HG03045 (cell line): ENCODE measurements around the gene TBC1D14.

Source experiments
- ATAC-seq: cut with Tn5 transposase; IDR thresholded peaks from one replicate; pipeline ENCODE4 v1.9.1; 2021; ENCODE audit warnings: mild to moderate bottlenecking, moderate library complexity; ENCODE audit not compliant: unreplicated experiment

TBC1D14 gene

DNA sequence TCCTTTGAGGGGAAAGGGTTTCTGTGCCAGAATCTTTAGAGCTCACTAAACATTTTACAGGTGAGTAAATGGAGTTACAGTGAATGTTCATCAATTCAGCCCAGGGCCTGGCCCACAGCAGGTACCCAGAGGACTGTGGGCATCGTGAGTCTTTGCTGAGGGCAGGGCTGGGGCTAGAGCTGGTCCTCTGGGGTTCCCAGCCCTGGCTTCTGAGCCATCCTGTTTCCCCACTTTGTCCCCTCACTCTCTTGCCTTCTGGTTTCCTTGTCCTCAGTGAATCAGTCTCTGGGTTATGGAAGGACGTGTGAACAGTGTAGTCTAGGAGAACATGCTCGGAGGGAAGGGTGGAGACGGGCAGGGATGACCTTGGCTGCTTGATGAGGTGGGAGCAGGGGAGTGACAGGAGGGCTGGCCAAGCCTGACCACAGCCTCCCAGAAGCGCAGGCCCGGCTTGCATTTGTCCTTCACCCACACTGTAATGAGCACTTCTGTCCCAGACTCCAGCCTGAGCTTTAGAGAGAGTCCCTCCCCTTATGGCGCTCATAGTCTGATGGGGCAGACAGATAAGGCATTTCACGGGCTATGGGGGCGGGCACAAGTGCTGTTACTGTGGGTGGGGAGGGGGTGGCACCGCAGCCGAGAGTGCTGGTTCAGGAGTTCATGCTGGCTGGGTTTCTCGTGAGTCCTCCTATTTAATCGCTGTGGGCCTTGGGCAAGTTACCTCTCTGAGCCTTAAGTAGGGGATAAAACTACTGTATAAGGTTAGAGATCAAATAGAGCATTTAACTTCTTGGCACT, 17.3 kb downstream of the TBC1D14 start:
- no peak for ATAC-seq

DNA sequence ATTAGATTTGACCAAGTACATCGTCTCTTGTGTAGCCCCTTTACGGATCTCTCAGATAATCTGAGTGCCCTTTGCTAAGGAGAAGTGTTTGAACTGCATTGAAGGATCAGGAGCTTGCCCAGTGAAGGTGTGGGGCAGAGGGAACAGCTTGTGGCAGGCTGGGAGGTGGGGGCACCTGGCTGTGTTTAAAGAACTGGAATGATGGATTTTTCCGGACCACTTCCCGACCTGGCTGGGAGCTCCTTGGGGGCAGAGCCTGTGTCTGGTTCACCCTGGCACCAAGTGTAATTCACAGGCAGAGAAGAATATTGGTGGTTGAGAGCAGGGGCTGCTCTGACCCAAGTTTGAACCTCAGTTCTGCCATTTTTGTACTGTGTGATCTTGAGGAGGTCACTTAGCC, 18.5 kb downstream of the TBC1D14 start:
- no peak for ATAC-seq

DNA sequence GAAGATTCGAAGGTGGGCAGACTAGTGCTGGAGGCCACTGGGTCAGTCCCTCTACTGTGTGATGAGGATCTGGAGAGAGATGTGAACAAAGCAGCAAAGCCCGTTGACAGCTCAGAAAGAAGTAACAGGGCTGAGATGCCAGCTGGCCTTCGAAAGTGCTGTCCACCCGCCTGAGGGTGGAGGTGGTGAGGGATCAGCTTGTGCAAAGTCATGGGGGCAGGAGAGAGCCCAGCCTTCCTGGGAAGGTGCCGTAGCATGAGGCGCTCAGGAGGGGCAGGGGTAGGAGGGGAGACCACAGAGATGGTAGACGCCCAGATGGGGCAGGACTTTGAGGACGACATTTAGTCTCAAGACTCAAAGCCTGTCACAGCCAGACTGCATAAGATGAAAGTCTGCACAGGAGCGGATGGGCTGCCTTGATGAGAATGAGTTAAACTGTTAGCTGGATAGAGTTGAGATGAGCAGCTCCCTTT, 19.7 kb downstream of the TBC1D14 start:
- ATAC-seq = no peak

DNA sequence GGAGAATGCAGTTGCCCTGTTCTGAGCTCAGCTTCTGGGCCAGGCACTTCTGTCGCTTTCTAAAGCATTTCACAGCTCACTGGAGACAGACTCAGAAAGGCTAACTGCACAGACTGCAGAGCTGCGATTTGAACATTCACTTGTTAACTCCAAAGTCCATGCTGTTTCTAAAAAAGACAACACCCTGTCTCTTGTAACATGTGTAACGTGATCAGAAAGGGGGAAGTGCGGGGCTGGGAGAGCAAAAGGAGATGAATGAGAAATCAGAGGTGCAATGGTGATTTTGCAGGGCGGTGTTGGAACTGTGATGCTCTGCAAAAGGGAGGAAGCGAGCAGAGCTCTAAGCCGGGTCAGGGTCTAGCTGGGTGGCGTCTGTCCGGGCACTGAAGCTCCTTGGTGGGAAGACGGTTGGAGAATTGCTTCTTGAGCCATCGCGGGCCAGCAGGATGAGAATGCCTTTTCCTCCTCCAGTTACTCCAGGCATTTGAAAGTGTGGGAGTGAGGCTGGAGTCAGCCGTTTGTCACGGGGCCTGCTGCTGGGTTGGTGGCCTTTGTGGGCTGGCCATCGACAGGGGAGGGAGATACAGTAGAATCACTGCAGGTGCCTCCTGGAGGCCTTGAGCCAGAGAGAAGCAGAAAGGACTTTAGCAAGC, 20.3 kb downstream of the TBC1D14 start:
- no peak for ATAC-seq

DNA sequence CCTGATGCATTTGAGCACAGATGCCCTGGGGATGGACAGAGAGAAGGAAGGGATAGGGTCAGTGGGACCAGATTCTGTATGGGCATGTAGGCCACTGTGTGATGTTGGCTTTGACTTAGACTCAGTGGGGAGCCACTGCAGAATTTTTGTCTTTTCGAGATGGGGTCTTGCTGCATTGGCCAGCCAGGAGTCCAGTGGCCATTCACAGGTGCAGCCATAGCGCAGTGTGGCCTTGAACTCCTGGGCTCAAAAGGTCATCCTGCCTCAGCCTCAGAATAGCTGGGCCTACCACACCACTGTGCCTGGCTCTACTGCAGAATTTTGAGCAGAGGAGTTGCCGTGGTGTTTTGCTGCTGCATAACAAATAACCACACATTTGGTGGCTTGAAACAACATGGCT, 22.8 kb downstream of the TBC1D14 start:
- ATAC-seq = no peak

DNA sequence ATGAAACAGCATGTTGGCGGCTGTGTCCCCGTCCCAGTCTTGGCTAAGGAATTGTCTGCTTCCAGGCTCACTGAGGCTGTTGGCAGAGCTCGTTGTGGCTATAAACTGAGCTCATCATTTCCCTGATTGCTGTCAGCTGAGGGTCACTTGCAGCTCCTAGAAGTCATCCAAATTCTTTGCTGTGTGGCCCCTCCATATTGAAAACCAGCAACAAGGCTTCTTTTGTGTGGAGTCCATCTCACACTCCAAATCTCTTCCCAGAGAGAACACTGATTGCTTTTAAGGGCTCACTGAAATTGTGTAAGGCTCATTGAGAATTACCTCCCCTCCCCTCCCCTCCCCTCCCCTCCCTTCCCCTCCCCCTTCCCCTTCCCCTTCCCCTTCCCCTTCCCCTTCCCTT, 23.3 kb downstream of the TBC1D14 start:
- ATAC-seq = no peak

DNA sequence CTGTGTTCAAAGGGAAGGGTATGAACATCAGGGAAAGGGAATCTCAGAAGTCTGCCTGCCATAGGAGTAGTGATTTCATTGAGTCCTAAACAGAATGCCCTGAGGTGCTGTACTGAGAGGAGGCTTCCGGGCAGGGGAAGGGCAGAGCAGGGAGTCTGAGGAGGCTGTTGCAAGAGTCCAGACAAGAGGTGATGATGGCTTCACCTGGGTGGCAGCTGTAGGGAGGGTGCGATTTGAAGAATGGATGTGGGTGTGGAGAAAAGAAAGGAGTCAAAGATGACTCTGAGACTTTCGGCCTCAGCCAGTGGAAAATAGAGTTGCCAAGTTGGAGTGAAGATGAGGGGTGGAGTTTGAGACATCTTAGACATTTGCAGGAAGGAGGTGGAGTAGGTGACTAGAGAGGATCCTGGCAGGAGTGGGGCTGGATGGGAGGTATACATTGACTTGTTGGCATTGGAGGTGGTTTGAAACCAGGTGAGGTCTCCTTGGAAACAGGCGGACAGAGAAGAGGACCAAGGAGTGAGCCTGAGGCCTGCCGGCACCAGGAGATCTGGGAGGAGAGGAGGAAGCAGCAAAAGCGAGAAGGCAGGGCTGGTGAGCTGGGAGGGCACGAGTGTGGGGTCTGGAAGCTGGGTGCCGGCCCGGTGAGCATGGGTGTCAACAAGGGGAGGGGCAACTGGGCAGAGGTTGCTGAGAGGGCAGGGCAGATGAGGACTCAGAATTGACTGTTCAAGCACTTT, 24.2 kb downstream of the TBC1D14 start:
- no peak for ATAC-seq

DNA sequence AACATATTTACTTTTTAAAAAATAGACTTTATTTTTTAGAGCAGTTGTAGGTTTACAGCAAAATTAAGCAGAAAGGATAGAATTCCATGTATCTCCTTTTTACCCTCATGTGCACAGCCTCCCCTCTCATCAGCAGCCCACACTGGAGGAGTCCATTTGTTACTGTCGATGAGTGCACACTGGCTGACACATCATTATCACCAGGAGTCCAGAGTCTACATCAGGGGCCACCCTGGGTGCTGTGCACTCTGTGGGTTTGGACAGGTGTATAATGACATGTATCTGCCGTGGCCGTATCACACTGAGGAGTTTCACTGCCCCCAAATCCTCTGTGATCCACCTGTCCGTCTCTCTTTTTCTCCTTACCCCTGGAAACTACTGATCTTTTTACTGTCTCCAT, 26.3 kb downstream of the TBC1D14 start:
- ATAC-seq = no peak

DNA sequence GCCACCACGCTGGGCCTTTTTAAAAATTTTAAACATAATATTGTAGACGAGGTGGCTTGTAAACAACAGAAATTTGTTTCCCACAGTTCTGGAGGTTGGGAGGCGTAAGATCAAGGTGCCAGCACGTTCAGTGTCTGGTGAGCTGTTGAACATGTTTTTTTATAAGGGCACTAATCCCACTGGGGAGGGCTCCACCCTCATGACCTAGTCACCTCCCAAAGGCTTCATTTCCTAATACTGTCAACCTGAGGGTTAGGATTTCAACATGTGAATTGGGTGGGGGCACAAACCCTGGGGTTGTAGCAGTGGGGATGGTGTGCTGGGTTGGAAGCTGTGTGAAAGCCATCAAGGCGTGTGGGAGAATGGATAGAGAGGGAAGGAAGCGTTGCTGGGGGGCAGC, 27.6 kb downstream of the TBC1D14 start:
- ATAC-seq = no peak

DNA sequence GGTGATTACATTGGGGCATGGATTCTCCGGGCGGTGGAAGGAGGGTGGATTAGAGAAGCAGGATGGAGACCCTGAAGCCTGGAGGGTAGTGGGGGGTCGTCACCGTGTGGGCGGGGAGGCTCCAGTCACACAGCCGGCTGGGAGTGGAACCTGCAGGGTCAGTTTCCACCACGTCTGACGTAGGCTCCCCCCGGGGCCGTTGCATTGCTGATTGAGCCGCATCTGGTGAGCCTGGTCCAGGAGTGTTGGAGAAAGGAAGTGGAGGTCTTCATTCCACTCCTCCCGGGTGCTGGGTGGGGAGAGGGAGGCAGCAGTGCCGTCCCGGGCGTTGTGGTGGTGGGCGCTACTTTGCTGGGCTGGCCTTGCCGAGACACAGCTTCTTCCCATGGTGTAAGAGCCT, 28.1 kb downstream of the TBC1D14 start:
- no peak for ATAC-seq

DNA sequence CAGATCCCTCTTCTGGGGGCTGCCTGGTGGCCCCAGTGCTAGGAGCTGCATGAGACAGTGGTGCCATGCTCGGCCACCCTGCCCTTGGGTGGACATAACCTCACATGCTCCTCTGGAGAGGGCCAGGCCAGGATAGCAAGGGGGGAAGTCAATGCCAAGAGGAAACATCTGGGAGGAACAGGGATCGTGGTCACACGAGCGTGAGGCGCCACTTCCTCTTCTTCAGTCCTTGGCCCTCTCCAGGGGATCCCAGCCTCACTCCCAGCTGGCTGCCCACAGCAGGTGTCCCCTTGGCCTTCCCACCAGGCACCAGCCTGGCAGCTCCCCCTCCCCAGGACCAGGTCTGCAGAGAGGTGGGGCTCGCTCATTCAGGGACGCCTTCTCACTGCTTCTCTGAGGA, 28.6 kb downstream of the TBC1D14 start:
- ATAC-seq = no peak

DNA sequence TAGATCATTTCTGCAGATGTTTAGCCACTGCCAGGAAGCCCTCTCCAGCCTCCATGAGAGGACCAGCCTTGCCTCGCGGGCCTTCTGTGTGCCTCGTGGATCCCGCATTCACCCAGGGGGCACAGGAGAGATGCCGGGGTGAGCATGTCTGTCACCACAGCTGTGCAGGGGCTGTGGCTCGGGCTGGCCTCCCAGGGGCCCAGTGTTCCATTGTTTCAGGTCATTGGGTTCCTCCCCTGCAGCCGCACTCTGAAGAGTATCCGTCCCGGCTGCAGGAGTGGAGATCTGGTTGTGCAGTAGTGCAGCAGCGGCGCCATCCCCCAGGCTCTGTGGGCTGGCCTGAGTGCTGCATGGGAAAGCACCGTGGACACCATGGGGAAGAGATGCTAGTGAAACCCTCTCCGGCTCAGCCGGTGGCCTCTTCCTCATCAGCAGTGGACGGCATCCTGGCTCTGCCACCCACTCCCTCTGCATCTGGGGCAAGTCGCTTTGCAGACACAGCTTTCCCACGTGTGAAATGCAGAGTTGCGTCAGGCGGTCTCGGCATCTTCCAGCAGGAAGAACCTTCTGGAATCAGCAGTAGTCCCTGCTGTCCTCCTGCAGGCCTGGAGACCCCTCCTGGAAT, 29.1 kb downstream of the TBC1D14 start:
- no peak for ATAC-seq

DNA sequence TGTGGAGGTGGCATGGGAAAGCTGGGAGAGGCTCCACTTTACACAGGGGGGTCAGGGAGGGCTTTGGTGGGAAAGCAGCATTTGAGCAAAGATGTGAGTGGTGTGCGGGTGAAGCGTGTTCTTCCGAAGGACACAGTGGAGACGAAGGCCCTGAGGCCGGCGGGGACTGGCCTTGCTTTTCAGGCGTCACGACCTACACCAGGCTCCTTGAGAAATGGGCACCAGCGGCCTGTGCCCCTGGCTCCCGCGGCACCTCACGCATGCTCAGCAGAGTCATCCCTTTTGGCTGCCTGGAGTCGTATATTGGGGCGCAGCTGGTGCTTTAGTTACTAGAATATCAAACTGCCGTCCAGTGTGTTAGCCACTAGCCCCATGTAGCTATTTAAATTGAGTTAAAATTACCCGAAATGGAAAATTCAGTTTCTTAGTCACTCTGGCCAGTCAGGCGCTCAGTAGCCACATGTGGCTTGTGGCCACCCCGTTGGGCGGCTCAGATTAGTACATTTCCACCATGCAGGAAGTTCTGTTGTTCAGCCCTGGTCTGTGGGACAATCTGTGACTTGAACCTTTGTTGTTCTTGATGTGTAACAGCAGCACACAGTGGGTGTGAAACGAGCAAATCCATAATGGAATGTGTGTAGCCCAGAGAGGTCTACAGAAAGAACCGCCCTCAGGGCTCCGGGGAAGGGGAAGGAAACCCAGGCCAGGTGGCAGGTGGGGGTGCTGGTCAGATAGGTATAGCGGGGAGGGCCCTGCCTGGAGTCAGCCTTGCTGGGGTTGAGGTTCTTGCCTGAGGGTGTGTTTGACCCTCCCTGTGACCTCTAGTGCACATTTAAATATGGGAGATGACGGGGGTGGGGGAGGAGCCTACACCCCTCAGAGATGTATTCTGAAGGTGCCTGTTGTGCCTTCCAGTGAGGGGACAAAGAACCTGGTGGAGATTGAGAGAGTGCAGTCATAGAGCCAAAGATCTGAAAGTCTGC, 30.4 kb downstream of the TBC1D14 start:
- ATAC-seq = no peak

DNA sequence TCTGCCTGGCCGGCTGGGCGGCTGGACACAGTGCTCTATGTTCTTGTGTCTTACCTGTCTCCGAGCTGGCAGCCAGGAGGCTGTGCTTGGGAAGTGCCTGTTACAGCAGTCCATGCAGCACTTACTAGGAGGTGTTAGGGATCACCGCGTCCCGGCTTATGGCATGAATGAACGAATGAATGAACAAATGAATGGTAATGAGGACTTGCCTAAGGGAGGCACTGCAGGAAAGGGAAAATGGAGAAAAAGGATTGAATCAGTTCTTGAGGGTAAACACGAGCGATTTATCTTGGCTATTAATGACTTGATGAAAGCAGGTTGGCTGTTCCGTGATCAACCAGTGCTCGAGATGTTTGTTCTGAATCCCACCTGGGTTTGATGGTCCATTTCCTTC, 31.1 kb downstream of the TBC1D14 start:
- ATAC-seq = no peak

DNA sequence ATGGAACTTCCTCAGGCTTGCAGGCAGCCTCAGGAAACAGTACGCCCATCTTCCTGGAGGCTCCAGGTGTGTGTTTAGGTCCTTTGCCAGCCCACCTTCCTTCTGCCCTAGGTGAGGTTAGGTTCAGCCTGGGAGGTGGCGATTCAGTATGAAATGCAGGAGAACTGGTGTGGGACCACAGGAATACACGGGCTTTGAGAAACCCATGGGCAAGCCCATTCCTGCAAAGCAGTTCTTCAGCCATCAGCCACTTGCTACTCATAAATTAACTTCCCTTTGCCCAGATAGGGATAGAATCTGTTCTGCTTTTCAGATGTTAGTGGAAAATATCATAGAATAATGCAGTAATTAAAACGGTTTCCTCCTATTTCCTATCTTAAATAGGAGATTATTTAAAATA, 32.2 kb downstream of the TBC1D14 start:
- ATAC-seq = no peak

DNA sequence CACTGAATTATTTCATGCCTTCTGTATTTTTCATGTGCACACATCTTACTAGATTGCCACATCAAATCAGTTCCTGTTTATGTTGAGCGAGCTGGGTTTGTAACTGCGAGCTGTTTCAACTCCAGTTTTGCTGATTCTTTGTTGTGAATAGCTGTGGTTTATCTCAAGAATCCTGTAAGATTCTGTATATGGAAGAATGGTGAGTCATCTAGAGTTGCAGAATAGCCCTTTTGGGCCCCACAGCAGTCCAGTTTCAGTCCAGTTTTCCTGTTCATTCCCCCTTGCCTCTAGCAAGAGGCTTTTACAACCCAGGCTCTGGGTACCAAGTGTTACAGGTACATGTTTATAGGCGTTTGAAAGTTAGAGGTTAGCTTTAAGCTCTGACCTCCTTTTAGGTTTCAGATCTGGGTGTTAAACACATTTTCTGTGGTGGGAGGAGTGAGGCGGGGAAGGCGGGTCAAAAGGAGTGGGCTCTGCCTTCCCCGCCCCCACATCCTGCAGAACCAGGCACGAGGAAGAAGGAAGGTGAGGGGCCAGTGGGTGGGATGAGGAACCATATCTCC, 32.7 kb downstream of the TBC1D14 start:
- peak; percentile 72 for ATAC-seq

DNA sequence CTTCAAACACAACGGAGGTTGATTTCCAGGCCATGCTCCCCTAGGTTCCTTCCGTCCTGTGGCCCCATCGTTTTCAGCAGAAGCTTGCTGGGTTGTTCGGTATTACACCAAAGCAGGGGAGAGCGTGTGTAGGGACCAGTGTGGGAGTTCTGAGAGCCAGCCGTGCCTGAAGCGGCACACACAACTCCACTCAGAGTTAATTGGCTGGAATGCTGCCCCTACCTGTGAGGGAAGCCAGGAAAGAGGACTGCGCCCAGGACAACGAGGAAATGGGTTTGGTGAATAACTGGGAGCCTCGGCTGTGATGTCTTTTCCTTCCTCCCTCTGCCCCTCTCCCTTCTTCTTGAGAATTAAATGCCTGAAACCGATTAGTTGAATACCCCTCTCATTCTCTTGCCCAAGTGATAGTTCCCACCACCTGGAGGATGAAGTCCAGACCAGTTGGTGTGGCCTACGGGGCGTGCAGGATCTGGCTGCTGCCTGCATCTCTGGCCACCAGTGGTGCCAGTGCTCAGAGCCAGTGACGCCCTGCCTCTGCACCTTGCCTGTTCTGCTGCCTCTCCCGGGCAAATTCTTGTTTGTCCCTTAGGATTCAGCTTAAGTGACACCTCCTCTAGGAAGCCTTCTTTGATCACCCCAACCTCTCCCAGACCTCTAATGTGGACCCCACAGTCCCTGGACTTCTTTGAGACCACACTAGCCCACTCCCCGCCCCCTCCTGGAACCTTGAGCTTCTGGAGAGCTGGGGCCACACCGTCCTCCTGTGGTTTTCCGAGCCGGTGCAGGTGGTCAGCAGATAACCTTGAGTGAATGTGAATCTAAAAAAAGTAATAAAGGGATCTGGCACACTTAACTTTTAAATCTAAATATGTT, 33.6 kb downstream of the TBC1D14 start:
- no peak for ATAC-seq

DNA sequence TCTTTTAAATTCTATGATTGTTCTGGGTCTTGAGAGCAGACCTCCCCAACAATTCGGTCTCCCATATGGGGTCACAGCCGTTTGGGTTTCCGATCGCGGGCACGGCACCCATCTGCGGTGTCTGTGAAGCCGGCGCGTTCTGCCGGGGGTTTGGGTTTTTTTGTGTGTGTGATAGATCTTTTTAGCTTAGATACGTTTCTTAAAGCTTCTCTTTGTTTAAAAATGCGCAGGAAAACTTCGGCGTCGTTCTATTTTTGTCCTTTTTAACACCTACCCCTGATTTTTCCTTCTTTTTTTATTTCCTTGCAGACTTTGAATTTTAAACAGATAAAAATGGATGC, 34.2 kb downstream of the TBC1D14 start:
- ATAC-seq = no peak
